HepG2 (cell line): ENCODE measurements around the gene CLP1. TPM values are rescaled to one million over a fixed set of nuclear protein-coding genes. Genes with fewer than 3 reads are reported as not detected.

Experiments
- NR2F2 ChIP-seq: IDR thresholded peaks from 2 replicates; pipeline ENCODE4 v1.6.1; 2012; ENCODE audit warnings: low read depth, inconsistent platforms, borderline replicate concordance
- SP5 ChIP-seq: IDR thresholded peaks from 2 replicates; pipeline ENCODE4 v1.6.1; 2016; ENCODE audit warnings: low read depth, borderline replicate concordance
- ZNF446 ChIP-seq: sonication (generic); formaldehyde crosslinking; IDR thresholded peaks from 2 replicates; pipeline ENCODE4 v1.5.0; 2020; ENCODE audit warnings: mild to moderate bottlenecking, missing genetic modification reagents
- ZNF569 ChIP-seq: sonication (generic); formaldehyde crosslinking; IDR thresholded peaks from 2 replicates; pipeline ENCODE4 v1.5.0; 2020; ENCODE audit warnings: mild to moderate bottlenecking, missing genetic modification reagents, moderate library complexity, borderline replicate concordance
- polyA plus RNA-seq, 8 experiments: library from polyadenylated mRNA; depleted of rRNA in 3 of 8; stranded (reverse) in 7 of 8; unstranded in 1 of 8; fragments of >200 nt; fragmentation: Illumina TruSeq in 4 of 8; extraction: Trizol in 4 of 8; gene quantifications; 2 replicates each; pipeline versions ENCODE4 v1.2.1 to v1.2.3, GENCODE V29; 2011 to 2016; ENCODE audit warnings: low read depth in 4 of 8, missing spikeins in 1 of 8, mixed read lengths in 1 of 8; ENCODE audit not compliant: insufficient read depth in 1 of 8
- total RNA-seq, 5 experiments: library from RNA; depleted of rRNA; stranded (reverse); fragments of >200 nt; fragmentation: Illumina TruSeq; extraction: Trizol; gene quantifications; 2 replicates each; pipeline ENCODE4 v1.2.3, GENCODE V29; 2016; ENCODE audit warnings: low read depth in 1 of 5
- TF ChIP-seq, protein P1 (sequence below): sonication (generic); formaldehyde crosslinking; IDR thresholded peaks from 2 replicates; pipeline ENCODE4 v1.4.0; 2020; ENCODE audit warnings: mild to moderate bottlenecking, missing genetic modification reagents

CLP1 gene
- total and polyA plus RNA-seq, 2 of the 13 experiments (the other 11 are each of a cell fraction or from before 2014, with no cell fraction given), result 14.6 to 24.8 TPM

DNA sequence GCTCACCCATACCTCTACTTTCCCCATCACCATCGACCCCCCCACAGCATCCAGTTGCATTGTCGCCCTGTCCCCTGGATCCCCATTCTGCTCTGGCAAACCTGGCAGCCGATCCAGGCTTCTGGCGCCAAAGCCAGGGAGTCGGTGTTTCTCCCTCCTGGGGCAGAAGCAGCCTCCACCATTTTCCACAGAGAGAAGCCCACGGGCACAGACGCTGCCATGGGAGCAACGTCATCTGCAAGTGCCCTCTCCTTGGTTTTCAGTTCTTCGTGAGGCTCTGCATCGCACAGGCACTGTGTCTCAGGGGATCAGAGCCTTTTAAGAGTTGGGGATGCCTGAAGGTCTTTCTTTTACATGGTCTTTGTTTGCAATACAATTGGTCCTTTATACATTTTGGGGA is 10.2 kb upstream of the CLP1 start (continued):
- TF ChIP-seq, protein P1, sequence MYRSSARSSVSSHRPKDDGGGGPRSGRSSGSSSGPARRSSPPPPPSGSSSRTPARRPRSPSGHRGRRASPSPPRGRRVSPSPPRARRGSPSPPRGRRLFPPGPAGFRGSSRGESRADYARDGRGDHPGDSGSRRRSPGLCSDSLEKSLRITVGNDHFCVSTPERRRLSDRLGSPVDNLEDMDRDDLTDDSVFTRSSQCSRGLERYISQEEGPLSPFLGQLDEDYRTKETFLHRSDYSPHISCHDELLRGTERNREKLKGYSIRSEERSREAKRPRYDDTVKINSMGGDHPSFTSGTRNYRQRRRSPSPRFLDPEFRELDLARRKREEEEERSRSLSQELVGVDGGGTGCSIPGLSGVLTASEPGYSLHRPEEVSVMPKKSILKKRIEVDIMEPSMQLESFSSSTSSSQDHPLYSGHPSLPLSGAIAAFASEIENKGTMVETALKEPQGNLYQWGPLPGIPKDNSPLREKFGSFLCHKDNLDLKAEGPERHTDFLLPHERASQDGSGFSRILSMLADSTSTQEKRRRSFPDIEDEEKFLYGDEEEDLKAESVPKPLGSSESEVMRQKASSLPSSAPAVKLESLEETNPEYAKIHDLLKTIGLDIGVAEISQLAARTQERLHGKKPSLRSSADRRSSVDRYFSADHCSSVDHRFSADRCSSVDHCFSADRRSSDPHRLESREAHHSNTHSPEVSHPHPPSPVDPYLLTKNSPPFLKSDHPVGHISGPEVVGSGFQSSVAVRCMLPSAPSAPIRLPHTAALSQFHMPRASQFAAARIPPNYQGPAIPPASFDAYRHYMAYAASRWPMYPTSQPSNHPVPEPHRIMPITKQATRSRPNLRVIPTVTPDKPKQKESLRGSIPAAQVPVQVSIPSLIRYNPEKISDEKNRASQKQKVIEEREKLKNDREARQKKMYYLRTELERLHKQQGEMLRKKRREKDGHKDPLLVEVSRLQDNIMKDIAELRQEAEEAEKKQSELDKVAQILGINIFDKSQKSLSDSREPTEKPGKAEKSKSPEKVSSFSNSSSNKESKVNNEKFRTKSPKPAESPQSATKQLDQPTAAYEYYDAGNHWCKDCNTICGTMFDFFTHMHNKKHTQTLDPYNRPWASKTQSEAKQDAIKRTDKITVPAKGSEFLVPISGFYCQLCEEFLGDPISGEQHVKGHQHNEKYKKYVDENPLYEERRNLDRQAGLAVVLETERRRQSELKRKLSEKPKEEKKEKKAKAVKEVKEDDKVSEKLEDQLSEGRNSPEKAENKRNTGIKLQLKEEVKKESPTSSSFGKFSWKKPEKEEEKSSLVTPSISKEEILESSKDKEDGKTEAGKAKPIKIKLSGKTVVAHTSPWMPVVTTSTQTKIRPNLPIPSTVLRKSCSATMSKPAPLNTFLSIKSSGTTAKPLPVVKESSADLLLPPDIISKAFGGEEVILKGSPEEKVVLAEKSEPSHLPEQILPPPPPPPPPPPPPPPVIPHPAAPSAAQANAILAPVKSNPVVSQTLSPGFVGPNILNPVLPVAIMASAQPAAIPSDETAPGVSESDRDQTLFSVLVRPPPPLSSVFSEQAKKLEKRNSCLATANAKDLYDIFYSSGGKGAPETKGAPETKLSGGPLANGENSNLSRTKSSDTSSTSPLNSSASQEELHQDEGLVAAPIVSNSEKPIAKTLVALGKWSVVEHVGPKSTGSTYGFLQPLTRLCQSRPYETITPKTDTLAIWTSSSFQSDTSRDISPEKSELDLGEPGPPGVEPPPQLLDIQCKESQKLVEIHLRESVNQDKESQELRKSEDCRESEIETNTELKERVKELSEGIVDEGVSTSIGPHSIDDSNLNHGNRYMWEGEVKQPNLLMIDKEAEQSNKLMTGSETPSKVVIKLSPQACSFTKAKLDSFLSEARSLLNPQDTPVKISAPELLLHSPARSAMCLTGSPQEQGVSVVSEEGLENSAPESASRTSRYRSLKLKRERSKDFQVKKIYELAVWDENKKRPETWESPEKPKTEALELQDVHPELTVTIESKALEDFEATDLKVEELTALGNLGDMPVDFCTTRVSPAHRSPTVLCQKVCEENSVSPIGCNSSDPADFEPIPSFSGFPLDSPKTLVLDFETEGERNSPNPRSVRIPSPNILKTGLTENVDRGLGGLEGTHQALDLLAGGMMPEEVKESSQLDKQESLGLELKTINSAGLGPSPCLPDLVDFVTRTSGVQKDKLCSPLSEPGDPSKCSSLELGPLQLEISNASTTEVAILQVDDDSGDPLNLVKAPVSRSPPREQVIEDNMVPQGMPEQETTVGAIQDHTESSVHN (CRISPR knock-in tag), result no peak
- no peak for TF ChIP-seq ZNF446 (CRISPR knock-in tag)
- TF ChIP-seq ZNF569, result no peak
- no peak for TF ChIP-seq SP5 (CRISPR knock-in tag)
- TF ChIP-seq NR2F2, result no peak
- TF ChIP-seq, all 625 proteins: peak for 0
